ENCODE results near the gene FAM156A. TPM values are rescaled to one million over a fixed set of nuclear protein-coding genes. Genes with fewer than 3 reads are reported as not detected.
"Not testable (repeated sequence)": the region's sequence is repeated elsewhere in the genome, so short reads cannot be mapped to it uniquely, and the experiment has no call there.

FAM156A gene
- total RNA-seq = 23.3 TPM
- long read RNA-seq, transcript FAM156A-201 (4 exons, 2,942 nt) = minor isoform, 5 of 35 reads
- long read RNA-seq, transcript FAM156A-221 (3 exons, 3,757 nt) = major isoform, 15 of 35 reads
- long read RNA-seq, partial matches to known transcripts = 3 of 35 reads
- long read RNA-seq, other reads (novel, unspliced or antisense) = 7 of 35 reads

- not testable (repeated sequence) for H3K9me3 ChIP-seq, H3K4me3 ChIP-seq
Measured at GRCh38 chrX:52958113-52958959, at the start of gene FAM156A. Gene FAM156A (minus strand): TSS chrX:52958518. CDS start chrX:52948588, 9,930 bp downstream.

GRCh38 chrX:53005327-53005726 lies 47.0 kb upstream of the FAM156A start:
- no peaks in the 10 kb centered on the region for H3K36me3 ChIP-seq
- H3K4me3 ChIP-seq = no peak overlapping the region
- ATAC-seq = no peak
- H3K27me3 ChIP-seq = no peaks in the 10 kb centered on the region
- TF ChIP-seq CTCF (IDR thresholded peaks at IDR 0.05) = no peak
- no peak overlapping the region for H3K27ac ChIP-seq
- no peak for DNase-seq
- H3K4me1 ChIP-seq = no peaks in the 10 kb centered on the region
- intact Hi-C loops (cut with DNase I) = no loop called here
- H3K9me3 ChIP-seq = no peaks in the 10 kb centered on the region

More at GRCh38 chrX:52958113-52958959, at the start of gene FAM156A:
- H3K36me3 ChIP-seq; DNase-seq; H3K4me1 ChIP-seq; intact Hi-C loops (cut with DNase I); H3K27me3 ChIP-seq; H3K27ac ChIP-seq: not testable (repeated sequence)
- ATAC-seq = peak; percentile 96

- DNase-seq (no peak), ATAC-seq (no peak)
- Histone ChIP-seq H3K27me3 (no peaks in the 10 kb centered on the region), H3K36me3 (no peaks in the 10 kb centered on the region), H3K4me1 (no peaks in the 10 kb centered on the region), H3K9me3 (no peaks in the 10 kb centered on the region), H3K4me3 (no peak overlapping the region), H3K27ac (no peak overlapping the region)
- intact Hi-C loops (cut with DNase I) = no loop called here
- TF ChIP-seq CTCF (IDR thresholded peaks at IDR 0.05) = no peak
Measured at GRCh38 chrX:53004811-53005210, 46.5 kb upstream of the FAM156A start.

- Histone ChIP-seq H3K27ac (no peak overlapping the region), H3K4me1 (no peaks in the 10 kb centered on the region), H3K27me3 (no peaks in the 10 kb centered on the region), H3K9me3 (no peaks in the 10 kb centered on the region), H3K36me3 (no peaks in the 10 kb centered on the region), H3K4me3 (no peak overlapping the region)
- ATAC-seq = no peak
- intact Hi-C loops (cut with DNase I) = no loop called here
- DNase-seq = no peak
- TF ChIP-seq CTCF (IDR thresholded peaks at IDR 0.05) = no peak
Measured at GRCh38 chrX:53004038-53004437, 45.7 kb upstream of the FAM156A start.

- no peak overlapping the region for H3K4me3 ChIP-seq
- H3K27me3 ChIP-seq = no peaks in the 10 kb centered on the region
Measured at GRCh38 chrX:53003111-53003510, 44.8 kb upstream of the FAM156A start.

More at GRCh38 chrX:53003111-53003510, 44.8 kb upstream of the FAM156A start:
- H3K9me3 ChIP-seq = no peaks in the 10 kb centered on the region
- H3K36me3 ChIP-seq = no peaks in the 10 kb centered on the region
- no peak overlapping the region for H3K27ac ChIP-seq
- no peak for TF ChIP-seq CTCF (IDR thresholded peaks at IDR 0.05)
- ATAC-seq (no peak), DNase-seq (no peak)
- no peaks in the 10 kb centered on the region for H3K4me1 ChIP-seq
- intact Hi-C loops (cut with DNase I) = no loop called here
